PFSK-1 (cell line): ENCODE data around the gene PRLH.

ENCODE experiments used
- POLR2AphosphoS5 ChIP-seq: IDR thresholded peaks from 2 replicates; pipeline ENCODE4 v1.6.1; 2012; ENCODE audit warnings: low read depth, mild to moderate bottlenecking, control low read depth, low read length, moderate library complexity
- REST ChIP-seq, 2 experiments: IDR thresholded peaks; 2 replicates each; pipeline versions ENCODE4 v1.6.1 to v1.8.0; 2011 to 2012; ENCODE audit warnings: low read depth in 2 of 2, low read length in 2 of 2, control low read depth in 1 of 2, inconsistent platforms in 1 of 2, mild to moderate bottlenecking in 1 of 2, moderate library complexity in 1 of 2; ENCODE audit not compliant: insufficient read depth in 1 of 2
- TAF1 ChIP-seq: IDR thresholded peaks from 2 replicates; pipeline ENCODE4 v1.6.1; 2012; ENCODE audit warnings: low read length, control low read depth, borderline replicate concordance; ENCODE audit not compliant: insufficient read depth

GRCh38 chr2:237519506-237520245, 46.7 kb upstream of the PRLH start:
- TF ChIP-seq TAF1 (no peak), REST (IDR thresholded peaks at IDR 0.05; ENCODE audit: insufficient read depth in 1 of 2, low read depth in 2 of 2, low read length in 2 of 2) (no peak), POLR2AphosphoS5 (no peak)
